ENCODE results near the gene NT5DC1. TPM values are rescaled to one million over a fixed set of nuclear protein-coding genes. Genes with fewer than 3 reads are reported as not detected.

The NT5DC1 gene
- polyA plus RNA-seq, 3 donors, result 18.2 to 39.0 (median 28.3) TPM

DNA sequence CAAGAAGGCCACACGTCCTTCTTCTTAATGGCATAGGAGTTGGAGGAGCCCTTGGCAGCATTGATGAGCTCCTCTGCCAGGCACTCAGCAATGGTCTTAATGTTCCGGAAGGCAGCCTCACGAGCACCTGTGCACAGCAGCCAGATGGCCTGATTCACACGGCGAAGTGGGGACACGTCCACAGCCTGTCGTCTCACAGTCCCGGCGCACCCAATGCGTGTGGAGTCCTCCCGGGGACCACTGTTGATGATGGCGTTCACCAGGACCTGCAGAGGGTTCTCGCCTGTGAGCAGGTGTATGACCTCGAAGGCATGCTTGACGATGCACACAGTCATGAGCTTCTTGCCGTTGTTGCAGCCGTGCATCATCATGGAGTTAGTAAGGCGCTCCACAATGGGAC lies 157.9 kb downstream of the NT5DC1 start:
- TF ChIP-seq, protein P1, sequence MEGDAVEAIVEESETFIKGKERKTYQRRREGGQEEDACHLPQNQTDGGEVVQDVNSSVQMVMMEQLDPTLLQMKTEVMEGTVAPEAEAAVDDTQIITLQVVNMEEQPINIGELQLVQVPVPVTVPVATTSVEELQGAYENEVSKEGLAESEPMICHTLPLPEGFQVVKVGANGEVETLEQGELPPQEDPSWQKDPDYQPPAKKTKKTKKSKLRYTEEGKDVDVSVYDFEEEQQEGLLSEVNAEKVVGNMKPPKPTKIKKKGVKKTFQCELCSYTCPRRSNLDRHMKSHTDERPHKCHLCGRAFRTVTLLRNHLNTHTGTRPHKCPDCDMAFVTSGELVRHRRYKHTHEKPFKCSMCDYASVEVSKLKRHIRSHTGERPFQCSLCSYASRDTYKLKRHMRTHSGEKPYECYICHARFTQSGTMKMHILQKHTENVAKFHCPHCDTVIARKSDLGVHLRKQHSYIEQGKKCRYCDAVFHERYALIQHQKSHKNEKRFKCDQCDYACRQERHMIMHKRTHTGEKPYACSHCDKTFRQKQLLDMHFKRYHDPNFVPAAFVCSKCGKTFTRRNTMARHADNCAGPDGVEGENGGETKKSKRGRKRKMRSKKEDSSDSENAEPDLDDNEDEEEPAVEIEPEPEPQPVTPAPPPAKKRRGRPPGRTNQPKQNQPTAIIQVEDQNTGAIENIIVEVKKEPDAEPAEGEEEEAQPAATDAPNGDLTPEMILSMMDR (IDR thresholded peaks at IDR 0.05), result no peak
- Histone ChIP-seq H3K27me3 (ENCODE audit: control insufficient read depth in 2 of 2, insufficient read depth in 2 of 2, low read length in 2 of 2) (no peaks in the 10 kb centered on the region), H3K9ac (ENCODE audit: insufficient read depth, low read length, poor library complexity, severe bottlenecking) (no peak overlapping the region), H3K27ac (ENCODE audit: low read depth in 1 of 2, low read length in 2 of 2) (no peak overlapping the region), H3K9me3 (replicated peaks in 1 of 2; ENCODE audit: control insufficient read depth in 1 of 2, insufficient read depth in 1 of 2, low read length in 2 of 2) (no peaks in the 10 kb centered on the region), H3K4me1 (ENCODE audit: control insufficient read depth in 1 of 2, insufficient read depth in 2 of 2, low read length in 2 of 2) (peaks cover 6 to 8% of the 10 kb centered on the region in 2 donors), H4K20me1 (ENCODE audit: insufficient read depth, low read length) (no peaks in the 10 kb centered on the region), H3K4me2 (replicated peaks; ENCODE audit: extremely low read depth, low read length, poor library complexity, severe bottlenecking) (no peak overlapping the region), H3K36me3 (replicated peaks in 1 of 2; ENCODE audit: control insufficient read depth in 1 of 2, insufficient read depth in 2 of 2, low read length in 2 of 2) (no peaks in the 10 kb centered on the region), H3K79me2 (ENCODE audit: insufficient read depth, low read length) (peaks cover 3% of the 10 kb centered on the region), H3K4me3 (replicated peaks in 1 of 3; ENCODE audit: low read depth in 2 of 3, low read length in 3 of 3) (no peak overlapping the region), H2AFZ (ENCODE audit: insufficient read depth, low read depth, low read length, poor library complexity, severe bottlenecking) (no peak overlapping the region)
- WGBS (ENCODE audit: insufficient coverage), result 97% methylated on average over 18 of the region's 18 CpGs
- intact Hi-C loops (cut with micrococcal nuclease), result no loop called here
- Mint-ChIP-seq H3K27ac (no peak overlapping the region), H3K9me3 (peaks cover 0 to 9% (median 3%) of the 10 kb centered on the region in 7 donors), H3K4me1 (no peaks in the 10 kb centered on the region), H3K27me3 (ENCODE audit: low read depth in 3 of 3) (no peaks in the 10 kb centered on the region), H3K36me3 (no peaks in the 10 kb centered on the region), H3K4me3 (no peak overlapping the region)
- DNase-seq, result no peak

DNA sequence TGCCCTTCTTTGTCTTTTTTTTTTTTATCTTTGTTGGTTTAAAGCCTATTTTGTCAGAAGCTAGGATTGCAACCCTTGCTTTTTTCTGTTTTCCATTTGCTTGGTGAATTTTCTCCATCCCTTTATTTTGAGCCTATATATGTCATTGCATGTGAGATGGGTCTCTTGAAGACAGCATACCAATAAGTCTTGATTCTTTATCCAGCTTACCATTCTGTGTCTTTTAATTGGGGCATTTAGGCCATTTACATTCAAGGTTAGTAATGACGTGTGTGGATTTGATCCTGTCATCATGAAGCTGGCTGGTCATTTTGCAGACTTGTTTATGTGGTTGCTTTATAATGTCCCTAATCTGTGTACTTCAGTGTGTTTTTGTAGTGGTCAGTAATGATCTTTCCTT lies 162.7 kb downstream of the NT5DC1 start:
- Histone ChIP-seq H3K9ac (ENCODE audit: insufficient read depth, low read length, poor library complexity, severe bottlenecking) (no peak overlapping the region), H3K4me2 (replicated peaks; ENCODE audit: extremely low read depth, low read length, poor library complexity, severe bottlenecking) (no peak overlapping the region), H2AFZ (ENCODE audit: insufficient read depth, low read depth, low read length, poor library complexity, severe bottlenecking) (no peak overlapping the region), H3K9me3 (replicated peaks in 1 of 2; ENCODE audit: control insufficient read depth in 1 of 2, insufficient read depth in 1 of 2, low read length in 2 of 2) (no peaks in the 10 kb centered on the region), H4K20me1 (ENCODE audit: insufficient read depth, low read length) (no peaks in the 10 kb centered on the region), H3K36me3 (replicated peaks in 1 of 2; ENCODE audit: control insufficient read depth in 1 of 2, insufficient read depth in 2 of 2, low read length in 2 of 2) (no peaks in the 10 kb centered on the region), H3K79me2 (ENCODE audit: insufficient read depth, low read length) (no peaks in the 10 kb centered on the region), H3K27ac (ENCODE audit: low read depth in 1 of 2, low read length in 2 of 2) (no peak overlapping the region), H3K27me3 (ENCODE audit: control insufficient read depth in 2 of 2, insufficient read depth in 2 of 2, low read length in 2 of 2) (no peaks in the 10 kb centered on the region), H3K4me3 (replicated peaks in 1 of 3; ENCODE audit: low read depth in 2 of 3, low read length in 3 of 3) (no peak overlapping the region), H3K4me1 (ENCODE audit: control insufficient read depth in 1 of 2, insufficient read depth in 2 of 2, low read length in 2 of 2) (no peaks in the 10 kb centered on the region)
- Mint-ChIP-seq H3K36me3 (peaks cover 0 to 11% of the 10 kb centered on the region in 2 donors), H3K27ac (no peak overlapping the region), H3K9me3 (peaks cover 0 to 11% (median 5%) of the 10 kb centered on the region in 7 donors), H3K27me3 (ENCODE audit: low read depth in 3 of 3) (no peaks in the 10 kb centered on the region), H3K4me3 (no peak overlapping the region), H3K4me1 (no peaks in the 10 kb centered on the region)
- TF ChIP-seq, protein P1 (IDR thresholded peaks at IDR 0.05), result no peak
- intact Hi-C loops (cut with micrococcal nuclease), result no loop called here
- no CpG with 5 or more reads among the region's 1 CpG for WGBS (ENCODE audit: insufficient coverage)
- DNase-seq, result no peak
